SK-N-SH treated with all-trans-retinoic acid at 6 μM for 48 hours (cell line): ENCODE measurements around the gene NTM.

Source experiments
- ATAC-seq: fragments of 200-7000 bp; cut with Tn5 transposase; 3 replicates; pipeline ENCODE4 v1.9.1; 2020; ENCODE audit warnings: mild to moderate bottlenecking, moderate library complexity
- BACH2 ChIP-seq: fragments of 250-450 bp; sonication (Bioruptor Pico); IDR thresholded peaks from 2 replicates; pipeline ENCODE4 v1.9.0; 2021; ENCODE audit warnings: mild to moderate bottlenecking, borderline replicate concordance
- GLIS3 ChIP-seq: fragments of 250-450 bp; sonication (Bioruptor Pico); IDR thresholded peaks from 2 replicates; pipeline ENCODE4 v1.5.0; 2020; ENCODE audit warnings: mild to moderate bottlenecking, moderate library complexity
- SNAI2 ChIP-seq: fragments of 250-450 bp; sonication (Bioruptor Pico); IDR thresholded peaks from 2 replicates; pipeline ENCODE4 v1.5.0; 2020; ENCODE audit warnings: mild to moderate bottlenecking, moderate library complexity
- TOX ChIP-seq: fragments of 250-450 bp; sonication (Bioruptor Pico); IDR thresholded peaks from 2 replicates; pipeline ENCODE4 v1.8.0; 2021; ENCODE audit warnings: mild to moderate bottlenecking, moderate library complexity, borderline replicate concordance
- ZC3H10 ChIP-seq: fragments of 250-450 bp; sonication (Bioruptor Pico); IDR thresholded peaks from 2 replicates; pipeline ENCODE4 v1.5.1; 2021; ENCODE audit warnings: mild to moderate bottlenecking, moderate library complexity
- ZNF70 ChIP-seq: fragments of 450-650 bp; formaldehyde crosslinking; IDR thresholded peaks from 2 replicates; pipeline ENCODE4 v1.5.0; 2020; ENCODE audit warnings: mild to moderate bottlenecking, moderate library complexity
- ZNF8 ChIP-seq: fragments of 450-650 bp; formaldehyde crosslinking; IDR thresholded peaks from 2 replicates; pipeline ENCODE4 v1.5.0; 2020; ENCODE audit warnings: mild to moderate bottlenecking, moderate library complexity
- TF ChIP-seq, protein P1 (sequence below): fragments of 250-450 bp; sonication (Bioruptor Pico); IDR thresholded peaks from 2 replicates; pipeline ENCODE4 v1.5.1; 2020; ENCODE audit warnings: low read depth, mild to moderate bottlenecking, moderate library complexity
- TF ChIP-seq, protein P2 (sequence below): fragments of 250-450 bp; sonication (Bioruptor Pico); IDR thresholded peaks from 2 replicates; pipeline ENCODE4 v1.5.0; 2020; ENCODE audit warnings: mild to moderate bottlenecking, moderate library complexity

Gene NTM

DNA sequence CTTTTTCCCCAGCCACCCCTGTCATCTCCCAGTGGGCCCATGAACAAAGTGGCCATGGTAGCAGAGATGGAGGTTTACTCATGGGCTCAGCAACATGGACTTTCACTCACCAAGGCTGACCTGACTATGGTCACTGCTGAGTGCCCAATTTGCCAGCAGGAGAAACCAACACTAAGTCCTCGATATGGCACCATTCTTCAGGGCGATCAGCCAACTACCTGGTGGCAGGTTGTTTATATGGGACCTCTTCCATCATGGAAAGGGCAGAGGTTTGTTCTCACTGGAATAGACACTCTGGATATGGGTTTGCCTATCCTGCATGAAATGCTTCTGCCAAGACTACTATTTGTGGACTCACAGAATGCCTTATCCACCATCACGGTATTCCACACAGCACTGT lies 1009.1 kb downstream of the NTM start:
- TF ChIP-seq BACH2 (CRISPR knock-in tag): no peak
- TF ChIP-seq, protein P1, sequence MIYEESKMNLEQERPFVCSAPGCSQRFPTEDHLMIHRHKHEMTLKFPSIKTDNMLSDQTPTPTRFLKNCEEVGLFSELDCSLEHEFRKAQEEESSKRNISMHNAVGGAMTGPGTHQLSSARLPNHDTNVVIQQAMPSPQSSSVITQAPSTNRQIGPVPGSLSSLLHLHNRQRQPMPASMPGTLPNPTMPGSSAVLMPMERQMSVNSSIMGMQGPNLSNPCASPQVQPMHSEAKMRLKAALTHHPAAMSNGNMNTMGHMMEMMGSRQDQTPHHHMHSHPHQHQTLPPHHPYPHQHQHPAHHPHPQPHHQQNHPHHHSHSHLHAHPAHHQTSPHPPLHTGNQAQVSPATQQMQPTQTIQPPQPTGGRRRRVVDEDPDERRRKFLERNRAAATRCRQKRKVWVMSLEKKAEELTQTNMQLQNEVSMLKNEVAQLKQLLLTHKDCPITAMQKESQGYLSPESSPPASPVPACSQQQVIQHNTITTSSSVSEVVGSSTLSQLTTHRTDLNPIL (CRISPR knock-in tag): no peak
- no peak for TF ChIP-seq SNAI2
- no peak for TF ChIP-seq ZC3H10 (CRISPR knock-in tag)
- TF ChIP-seq, protein P2, sequence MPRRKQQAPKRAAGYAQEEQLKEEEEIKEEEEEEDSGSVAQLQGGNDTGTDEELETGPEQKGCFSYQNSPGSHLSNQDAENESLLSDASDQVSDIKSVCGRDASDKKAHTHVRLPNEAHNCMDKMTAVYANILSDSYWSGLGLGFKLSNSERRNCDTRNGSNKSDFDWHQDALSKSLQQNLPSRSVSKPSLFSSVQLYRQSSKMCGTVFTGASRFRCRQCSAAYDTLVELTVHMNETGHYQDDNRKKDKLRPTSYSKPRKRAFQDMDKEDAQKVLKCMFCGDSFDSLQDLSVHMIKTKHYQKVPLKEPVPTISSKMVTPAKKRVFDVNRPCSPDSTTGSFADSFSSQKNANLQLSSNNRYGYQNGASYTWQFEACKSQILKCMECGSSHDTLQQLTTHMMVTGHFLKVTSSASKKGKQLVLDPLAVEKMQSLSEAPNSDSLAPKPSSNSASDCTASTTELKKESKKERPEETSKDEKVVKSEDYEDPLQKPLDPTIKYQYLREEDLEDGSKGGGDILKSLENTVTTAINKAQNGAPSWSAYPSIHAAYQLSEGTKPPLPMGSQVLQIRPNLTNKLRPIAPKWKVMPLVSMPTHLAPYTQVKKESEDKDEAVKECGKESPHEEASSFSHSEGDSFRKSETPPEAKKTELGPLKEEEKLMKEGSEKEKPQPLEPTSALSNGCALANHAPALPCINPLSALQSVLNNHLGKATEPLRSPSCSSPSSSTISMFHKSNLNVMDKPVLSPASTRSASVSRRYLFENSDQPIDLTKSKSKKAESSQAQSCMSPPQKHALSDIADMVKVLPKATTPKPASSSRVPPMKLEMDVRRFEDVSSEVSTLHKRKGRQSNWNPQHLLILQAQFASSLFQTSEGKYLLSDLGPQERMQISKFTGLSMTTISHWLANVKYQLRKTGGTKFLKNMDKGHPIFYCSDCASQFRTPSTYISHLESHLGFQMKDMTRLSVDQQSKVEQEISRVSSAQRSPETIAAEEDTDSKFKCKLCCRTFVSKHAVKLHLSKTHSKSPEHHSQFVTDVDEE: no peak
- no peak for TF ChIP-seq ZNF8 (CRISPR knock-in tag)
- no peak for TF ChIP-seq ZNF70 (CRISPR knock-in tag)
- no peak for TF ChIP-seq GLIS3 (CRISPR knock-in tag)
- TF ChIP-seq TOX (CRISPR knock-in tag): no peak
- TF ChIP-seq, all 23 proteins: peak for 0
- ATAC-seq: no peak
